ENCODE data around the gene EPB41.
"Not testable (repeated sequence)": the region's sequence is repeated elsewhere in the genome, so short reads cannot be mapped to it uniquely, and the experiment has no call there.

EPB41 gene

DNA sequence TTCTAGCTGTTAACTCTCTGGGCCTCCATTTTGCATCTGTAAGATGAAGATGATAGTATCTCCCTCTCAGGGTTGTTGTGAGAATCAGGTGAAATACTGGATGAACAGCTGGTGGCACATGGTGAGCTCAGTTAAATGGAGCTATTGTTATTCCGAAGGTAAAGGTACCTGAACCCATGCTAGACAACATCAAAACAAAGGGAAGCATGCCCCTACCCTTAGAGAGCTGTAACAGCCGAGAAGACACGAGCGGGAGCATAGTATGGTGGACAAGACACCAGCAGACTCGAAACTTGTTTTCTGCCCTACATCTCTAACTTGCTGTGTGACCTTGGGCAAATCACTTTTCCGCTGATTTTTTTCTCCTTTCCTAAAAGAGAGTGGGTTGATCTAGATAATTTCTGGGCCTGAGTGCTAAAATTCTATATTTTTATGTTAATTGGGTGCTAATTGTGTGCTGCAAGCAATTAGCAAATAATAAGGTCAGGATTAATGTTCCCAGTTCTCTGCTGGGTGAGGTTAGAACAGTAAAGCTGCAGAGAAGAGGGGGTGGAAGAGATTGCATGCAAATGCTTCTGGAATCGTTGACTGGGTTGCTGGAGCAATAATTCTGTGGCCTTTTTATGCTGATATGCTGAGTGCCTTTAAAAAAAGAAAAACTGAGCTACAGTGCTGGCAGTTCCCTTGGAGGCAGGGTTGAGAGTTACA lies 198.5 kb downstream of the EPB41 start:
- no peak for DNase-seq (ENCODE audit: low read depth)

DNA sequence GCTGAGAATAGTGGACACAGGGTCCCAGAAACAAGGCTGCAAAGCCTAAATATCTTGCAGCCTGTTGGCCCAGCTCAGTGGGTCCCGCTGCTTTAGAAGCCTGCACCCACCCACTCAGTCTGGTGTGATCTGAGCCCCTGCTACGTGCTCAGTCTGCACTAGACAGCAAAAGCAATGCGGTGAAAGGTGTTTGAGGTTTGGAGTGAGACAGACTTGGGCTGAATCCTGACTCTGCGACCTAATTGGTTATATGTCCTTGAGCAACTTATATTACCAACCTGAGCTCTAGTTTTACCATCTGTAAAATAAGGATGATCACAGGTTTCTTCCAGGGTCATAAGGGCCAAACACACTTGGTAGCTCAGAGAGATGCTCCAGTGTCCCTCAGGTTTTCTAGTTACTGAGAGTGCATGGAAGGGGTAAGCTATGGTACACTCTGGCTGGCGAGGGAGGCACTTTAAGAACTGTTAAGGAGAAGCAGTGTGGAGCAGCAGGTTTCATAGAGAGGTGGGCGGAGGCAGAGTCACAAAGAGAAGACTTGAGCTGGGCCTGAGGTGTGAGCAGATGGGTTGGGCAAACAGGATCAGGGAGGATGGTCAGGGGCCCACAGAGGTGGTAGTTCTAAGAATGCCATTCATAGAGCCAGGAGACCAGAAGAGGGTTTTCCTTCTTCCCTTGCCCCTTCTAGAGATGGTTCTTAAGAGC lies 199.2 kb downstream of the EPB41 start:
- DNase-seq (ENCODE audit: low read depth) = no peak

DNA sequence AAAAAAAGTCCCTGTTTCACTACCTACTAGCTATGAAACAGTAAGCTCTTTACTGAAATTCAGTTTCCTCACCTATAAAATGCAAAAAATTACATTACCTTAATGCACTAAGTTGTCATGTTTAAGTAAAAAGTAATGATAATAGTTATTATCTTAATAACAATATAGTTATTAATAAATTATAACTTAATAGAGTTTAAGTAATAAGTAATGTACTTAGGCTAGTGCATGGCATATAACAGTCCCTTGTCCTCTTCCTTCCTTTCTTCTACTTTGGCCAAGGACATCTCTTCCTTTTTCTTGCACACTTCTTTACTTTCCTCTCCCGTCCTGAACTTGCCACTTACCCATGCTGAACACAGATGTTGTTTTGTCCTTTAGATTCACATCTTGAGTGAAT lies 200.3 kb downstream of the EPB41 start:
- DNase-seq (ENCODE audit: low read depth) = no peak

DNA sequence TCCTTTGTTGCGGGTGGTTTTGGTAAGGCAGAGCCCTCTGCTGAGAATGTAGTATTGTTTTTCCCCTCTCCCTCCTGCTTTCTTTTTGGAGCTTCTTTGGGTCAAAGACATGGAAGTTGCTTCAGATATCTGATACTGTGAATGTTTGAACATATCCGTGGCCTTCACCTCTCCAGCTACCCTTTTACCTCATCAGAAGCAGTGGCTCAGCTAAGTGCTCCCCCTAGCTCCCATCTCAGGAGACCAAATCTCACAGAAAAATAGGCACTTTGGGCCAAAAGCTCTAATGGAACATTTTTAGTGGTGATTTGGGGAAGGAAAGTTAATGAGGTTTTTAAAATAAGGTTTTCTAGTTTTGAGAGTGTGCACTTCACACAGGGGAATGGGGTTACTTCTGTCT lies 203.0 kb downstream of the EPB41 start:
- DNase-seq (ENCODE audit: low read depth) = no peak

DNA sequence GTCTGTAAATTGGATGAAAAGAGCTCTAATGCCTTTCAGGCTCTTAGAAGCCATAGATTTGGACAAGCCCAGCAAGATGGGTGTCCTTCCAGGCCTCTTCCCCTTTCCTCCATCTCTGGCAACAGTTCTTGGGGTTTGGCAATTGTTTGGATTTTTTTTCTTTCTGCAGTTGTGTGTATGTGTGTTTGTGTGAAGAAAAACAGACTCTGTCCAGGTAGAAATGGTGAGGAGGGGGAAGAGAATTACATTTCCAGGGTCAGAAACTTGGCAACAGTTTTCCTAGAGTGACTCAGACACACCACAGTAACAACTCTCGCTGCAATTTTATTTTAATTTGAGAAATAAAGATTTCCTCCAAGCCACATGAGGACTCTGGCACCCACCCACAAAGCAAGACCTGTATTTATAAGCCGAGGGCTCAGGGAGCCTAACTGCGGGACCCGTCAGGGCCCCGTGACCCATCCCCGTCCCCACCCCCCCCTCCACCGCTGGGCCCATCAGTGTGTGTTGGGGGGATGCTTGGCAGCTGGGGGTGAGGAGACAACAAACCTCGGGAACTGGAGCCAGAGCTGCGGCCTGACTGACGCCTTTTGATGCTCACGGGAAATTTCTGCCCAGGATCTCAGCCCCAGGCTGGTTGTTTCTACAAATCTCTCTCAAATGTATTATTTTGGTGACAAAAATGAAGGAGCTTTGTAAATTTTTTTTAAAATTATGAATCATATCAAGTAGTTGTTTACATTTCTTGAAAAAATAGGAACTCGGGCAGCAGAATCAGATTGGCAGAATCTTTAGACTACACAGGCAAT lies 205.0 kb downstream of the EPB41 start:
- DNase-seq (ENCODE audit: low read depth) = no peak

DNA sequence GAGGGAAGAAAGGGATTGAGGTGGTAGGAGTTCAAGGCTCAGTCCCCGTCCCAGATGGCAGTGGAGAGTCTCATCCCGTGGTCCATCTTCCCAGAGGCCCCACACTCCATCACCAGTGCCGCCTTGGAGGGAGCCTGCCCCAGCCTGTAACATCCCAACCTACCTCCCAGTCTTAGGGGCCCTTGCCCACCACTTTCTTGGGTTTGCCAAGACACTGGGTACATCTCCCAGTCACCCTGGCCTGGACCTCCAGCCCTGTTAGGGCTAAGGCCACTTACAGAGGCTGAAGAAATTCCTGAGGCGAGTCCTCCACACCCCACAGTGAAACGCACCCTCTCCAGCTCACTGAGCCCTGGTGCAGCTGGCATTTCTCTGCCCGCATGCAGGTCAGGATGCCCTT lies 206.0 kb downstream of the EPB41 start:
- no peak for DNase-seq (ENCODE audit: low read depth)

DNA sequence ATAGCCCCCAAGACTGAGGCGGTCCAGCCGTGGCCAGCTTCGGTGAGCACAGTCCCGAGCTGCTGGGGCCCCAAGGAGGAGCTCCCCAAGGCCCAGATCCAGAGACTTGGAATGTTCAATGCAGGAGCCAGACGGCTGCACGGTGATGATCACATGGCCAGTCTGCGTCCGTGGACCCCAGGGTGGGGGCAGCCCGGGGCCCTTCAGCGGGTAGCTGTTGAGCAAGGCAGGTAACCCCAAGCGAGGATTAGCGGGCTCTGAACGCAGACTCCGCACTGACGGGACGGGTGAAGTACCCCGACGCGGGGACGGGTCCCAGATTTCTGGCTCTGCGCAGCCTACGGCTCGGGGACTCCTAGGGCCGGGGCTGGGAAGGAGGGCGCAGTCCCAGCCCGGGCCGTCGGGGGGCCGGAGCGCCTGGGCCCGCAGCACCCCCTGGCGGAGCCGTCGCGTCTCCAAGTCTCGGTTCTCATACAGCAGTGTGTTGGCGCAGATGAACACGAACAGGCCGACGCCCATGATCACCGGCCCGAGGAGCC lies 206.6 kb downstream of the EPB41 start:
- DNase-seq (ENCODE audit: low read depth) = no peak

DNA sequence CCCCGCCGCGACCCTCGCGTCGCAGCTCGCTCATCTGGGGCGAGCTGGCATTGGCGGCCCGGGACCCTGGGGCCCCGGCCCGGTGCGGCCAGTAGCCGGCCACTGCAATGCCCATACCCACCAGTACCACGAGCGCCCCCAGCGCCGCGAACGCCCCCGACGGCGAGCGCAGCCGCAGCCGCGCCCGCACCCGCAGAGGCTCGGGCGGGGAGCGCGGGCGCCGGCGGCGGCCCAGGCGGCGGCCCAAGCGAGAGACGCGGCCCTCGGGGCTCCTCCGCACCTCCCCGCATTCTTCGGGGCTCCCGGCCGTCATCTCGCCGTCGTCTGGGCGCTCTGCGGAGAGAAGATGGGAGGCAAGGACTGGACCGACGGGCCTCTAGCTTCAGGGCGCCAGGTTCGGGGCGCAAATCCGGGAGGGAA lies 207.2 kb downstream of the EPB41 start:
- no peak for DNase-seq (ENCODE audit: low read depth)

DNA sequence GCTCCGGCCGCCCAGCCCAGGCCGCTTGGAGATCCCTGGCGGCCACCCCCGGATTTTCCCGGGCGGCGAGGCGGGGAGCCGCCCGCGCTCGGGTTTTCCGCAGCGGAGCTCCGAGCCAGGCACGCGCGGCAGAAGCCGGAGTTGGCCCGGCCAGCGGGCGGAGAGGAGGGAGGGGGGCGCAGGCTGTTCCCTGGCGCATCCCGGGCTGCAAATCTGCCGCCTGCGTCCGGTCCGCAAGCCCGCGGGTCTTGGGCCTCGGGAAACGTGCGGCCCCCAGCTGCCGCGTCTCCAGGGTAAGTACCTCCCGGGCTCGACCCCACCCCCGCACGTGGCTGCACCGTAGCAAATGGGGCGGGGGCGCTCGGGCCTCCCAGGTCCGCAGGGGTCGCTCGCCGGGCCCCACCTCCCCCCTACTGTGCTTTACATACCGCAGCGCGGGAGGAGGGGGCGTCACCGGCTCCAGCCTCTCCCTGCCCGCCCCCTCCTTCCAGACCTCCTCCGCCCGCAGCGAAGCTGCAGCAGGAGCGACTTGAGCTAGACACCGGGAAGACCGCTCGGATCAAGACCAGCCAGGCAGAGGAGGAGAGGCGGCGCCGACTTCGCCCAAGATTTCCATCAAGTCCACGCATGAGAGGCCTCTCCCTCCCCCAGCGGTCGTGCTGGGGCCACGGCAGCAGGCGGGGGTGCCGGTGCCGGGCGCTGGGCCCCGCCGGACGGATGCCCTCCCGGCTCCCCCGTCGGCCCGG lies 207.7 kb downstream of the EPB41 start:
- DNase-seq (ENCODE audit: low read depth) = peak; percentile 38

DNA sequence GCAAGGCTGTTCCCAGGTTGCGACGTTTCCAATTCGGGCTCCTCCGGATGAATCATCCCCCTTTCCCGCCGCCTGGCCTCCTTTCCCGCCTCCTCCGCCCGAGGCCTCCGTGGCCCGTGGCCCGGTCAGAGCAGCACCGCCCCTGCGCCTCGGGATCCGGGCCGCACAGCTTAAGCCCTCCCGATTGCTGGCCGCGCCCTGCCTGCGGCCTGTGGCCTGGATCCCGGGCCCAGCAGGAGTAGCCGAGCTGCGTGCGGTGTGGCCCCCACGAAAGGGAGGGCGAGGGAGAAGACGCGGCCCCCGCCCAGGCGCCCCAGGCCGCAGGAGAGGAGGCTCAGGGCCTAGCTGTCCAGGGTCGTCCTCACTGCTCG lies 208.3 kb downstream of the EPB41 start:
- peak; percentile 54 for DNase-seq (ENCODE audit: low read depth)

DNA sequence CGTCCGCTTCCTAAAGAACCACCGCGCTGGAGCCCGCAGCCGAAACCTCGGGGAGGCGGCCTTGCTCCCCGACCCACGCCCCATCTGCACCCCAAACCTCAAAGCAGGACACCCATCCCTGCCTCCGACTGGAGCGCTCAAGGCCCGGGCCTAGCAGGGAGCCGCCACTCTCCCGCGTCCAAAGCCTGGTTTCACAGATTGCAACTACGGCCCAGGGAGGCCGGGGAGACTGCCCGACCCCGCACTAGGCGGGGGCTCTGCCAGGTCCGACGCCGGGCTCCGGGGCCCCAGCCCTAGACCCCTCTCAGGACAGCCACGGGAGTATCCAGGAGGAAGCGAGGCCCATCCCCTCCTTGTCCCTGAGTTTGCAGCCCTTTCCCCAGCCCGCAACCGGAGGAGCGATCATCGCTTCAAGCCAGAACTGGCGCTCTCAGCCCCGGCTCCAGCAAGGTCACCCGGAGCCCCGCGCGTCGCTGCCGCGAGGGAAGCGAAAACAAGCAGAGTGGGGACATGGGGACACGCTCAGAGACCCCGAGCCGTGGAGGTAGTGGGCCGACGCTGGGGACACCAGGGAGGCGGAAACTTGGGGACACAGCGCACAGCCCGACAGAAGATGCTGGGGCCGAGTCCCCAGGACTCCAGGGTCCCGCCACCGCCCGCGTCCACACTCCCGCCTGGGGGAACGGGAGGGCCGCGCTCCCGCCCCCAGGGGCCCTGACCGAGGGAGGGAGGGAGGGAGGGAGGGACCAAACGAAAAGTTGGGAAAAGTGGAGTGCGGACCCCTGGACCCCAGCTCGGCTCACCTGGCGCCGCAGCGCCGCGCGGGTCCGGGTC lies 208.9 kb downstream of the EPB41 start:
- peak; percentile 42 for DNase-seq (ENCODE audit: low read depth)

DNA sequence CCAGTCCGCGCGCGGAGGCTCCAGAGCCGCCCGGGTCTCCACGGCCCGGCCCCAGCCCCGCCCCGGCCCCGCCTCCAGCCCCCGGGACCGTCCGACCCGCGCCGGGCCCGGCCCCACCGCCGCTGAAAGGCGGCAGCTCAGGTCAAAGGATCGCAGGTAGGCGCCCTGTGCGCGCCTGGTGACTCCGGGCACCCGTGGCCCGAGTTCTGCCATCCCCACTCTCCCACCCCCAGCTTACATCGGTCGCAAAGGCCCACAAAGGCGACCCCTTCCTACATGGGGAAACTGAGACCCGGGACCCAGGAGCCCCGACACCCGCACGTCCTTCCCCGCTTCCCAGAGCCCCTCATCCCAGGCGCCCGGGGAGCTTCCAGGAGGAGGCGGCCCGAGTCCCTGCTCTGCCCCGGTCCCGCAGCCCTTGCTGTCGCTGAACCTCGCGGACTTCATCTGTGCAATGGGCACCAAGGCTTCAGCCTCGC lies 209.6 kb downstream of the EPB41 start, which contains the start of gene TMEM200B:
TMEM200B (minus strand) TSS at position 17 of the 479 bp plus-strand sequence. CDS start 2,075 bp downstream, outside the sequence.
- DNase-seq (ENCODE audit: low read depth) = no peak

DNA sequence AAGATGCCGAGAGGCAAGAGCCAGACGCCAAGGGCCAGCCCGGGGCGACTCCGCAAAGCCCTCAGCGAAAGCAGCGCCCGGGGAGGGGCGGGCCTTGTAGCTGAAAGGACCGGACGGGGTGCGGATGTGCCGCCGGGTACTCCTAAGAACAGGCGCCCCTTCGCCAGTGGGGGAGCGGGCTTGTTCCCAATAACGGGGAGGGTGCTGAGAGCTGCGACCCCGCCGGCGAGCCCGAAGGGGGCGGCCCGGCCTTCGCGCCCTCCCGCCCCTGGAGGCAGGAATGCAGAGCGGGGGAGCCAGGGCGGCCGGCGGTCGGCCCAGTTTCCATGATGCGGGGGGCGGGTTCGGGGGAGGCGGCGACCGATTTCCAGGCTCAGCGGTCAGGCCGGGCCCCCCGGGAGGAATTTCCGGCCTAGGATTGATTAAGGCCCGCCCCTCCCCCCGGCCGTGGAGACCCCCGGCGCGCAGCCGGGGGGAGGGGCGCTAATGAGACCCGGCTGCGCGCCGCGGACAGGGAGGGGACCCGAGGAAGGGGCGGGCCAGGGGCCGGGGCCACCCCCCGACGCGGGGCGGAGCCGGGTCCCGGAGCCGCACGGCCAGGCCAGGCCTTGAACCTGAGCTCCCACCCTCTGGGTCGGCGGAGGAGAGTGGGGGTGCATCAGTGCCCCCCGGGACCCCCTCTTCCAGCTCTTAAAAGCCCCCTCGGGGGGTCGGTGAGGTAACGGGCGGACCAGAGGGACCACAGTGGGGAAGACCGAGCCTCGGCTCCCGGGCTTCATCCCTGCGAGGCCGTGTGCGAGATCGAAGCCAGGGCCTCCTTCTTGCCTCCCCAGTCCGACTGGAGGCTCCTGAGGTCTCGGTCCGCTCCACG lies 210.2 kb downstream of the EPB41 start:
- peak; percentile 49 for DNase-seq (ENCODE audit: low read depth)

DNA sequence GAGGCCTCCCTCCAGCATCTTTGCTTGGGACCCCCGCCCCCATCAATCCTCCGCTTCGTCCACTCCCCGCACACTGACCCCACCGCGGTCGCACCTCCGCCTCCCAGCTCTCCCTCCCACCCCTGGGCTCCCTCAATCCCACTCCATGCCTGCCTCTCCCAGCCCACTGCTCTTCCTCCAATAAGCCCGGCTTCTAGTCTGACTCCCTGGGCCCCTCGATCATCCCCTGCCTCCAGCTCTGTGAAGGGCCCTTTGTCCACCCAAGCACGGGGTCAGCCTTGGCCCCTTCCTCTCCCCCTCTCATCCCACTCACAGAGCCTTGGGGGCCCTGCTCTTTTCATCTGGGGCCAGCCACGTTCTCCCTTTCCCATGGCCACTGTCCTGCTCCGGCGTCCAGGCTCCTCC lies 210.9 kb downstream of the EPB41 start:
- DNase-seq (ENCODE audit: low read depth) = no peak

DNA sequence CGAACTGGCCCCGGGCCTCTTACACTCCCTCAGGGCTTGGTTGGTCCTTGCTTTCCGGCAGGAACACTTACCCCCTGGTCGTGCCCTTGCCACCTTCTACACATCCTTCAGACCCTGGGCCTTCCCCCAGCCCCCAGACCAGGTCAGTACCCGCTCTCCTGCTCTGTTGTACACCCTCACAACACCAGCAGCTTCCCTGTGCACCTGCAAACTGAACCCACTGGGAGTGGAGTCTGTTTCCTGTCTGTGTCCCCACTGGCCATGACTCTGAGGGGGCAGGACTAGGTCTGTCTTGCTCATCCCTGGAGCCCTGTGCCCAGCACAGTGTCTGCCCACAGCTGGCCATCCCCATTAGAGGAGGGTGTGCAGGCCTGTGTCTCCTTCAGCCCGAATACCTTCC lies 211.4 kb downstream of the EPB41 start:
- DNase-seq (ENCODE audit: low read depth) = no peak

DNA sequence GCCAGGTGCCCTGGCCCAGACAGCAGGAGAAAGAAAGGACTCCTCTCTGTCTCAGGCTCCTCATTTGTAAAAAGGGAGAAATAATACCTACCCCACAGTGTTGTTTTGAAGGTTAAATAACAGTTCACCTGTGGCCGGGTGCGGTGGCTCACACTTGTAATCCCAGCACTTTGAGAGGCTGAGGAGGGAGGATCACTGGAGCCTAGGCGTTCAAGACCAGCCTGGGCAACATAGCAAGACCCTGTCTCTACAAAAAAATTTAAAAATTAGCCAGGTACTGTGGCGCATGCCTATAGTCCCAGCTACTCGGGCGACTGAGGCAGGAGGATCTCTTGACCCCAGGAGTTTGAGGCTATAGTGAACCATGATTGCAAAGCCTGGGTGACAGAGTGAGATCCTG lies 211.8 kb downstream of the EPB41 start:
- no peak for DNase-seq (ENCODE audit: low read depth)

DNA sequence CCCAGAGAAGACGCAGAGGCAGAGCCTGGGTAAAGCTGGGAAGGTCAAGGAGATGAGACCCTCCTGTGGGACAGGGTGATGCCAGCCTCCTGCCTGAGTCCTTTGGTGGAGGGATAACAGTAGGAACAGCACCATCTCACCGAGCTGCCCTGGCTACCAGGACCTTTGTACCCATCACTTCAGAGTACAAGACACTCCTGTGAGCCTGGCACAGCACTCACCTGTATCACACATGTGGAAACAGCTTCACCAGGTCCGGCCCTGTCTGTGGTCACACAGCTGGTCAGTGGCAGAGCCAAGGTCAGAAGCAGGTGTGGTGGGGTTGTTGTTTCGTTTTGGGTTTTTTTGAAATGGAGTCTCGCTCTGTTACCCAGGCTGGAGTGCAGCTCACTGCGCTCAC lies 214.4 kb downstream of the EPB41 start:
- no peak for DNase-seq (ENCODE audit: low read depth)

DNA sequence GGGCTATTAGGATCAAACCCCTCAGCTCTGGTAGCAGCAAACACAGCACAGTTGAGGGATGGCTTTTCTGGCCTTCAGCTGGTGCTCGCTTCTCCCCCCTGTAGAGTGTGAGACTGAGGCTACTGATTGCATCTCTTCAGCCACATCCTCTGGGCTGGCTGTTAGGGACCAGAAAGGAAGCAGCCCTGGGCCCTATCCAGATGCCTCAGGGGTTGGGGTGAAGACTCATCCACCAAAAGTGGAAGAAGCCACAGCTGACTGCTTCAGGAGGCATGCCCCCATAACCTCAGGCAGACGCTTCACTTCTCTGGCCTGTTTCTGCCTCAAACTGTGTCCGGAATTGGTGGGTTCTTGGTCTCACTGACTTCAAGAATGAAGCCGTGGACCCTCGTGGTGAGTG lies 215.5 kb downstream of the EPB41 start:
- DNase-seq (ENCODE audit: low read depth) = no peak

DNA sequence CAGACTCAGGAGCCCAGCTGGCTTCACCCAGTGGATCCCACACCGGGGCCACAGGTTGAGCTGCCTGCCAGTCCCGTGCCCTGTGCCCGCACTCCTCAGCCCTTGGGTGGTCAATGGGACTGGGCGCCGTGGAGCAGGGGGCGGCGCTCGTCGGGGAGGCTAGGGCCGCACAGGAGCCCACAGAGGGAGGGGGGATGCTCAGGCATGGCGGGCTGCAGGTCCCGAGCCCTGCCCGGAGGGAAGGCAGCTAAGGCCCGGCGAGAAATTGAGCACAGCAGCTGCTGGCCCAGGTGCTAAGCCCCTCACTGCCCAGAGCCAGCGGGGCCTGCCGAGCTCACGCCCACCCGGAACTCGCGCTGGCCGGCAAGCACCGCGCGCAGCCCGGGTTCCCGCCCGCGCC lies 216.7 kb downstream of the EPB41 start:
- not testable (repeated sequence) for DNase-seq (ENCODE audit: low read depth)

Data from HS-27A (cell line).